ENCODE measurements around the gene SLC25A21.

DNA sequence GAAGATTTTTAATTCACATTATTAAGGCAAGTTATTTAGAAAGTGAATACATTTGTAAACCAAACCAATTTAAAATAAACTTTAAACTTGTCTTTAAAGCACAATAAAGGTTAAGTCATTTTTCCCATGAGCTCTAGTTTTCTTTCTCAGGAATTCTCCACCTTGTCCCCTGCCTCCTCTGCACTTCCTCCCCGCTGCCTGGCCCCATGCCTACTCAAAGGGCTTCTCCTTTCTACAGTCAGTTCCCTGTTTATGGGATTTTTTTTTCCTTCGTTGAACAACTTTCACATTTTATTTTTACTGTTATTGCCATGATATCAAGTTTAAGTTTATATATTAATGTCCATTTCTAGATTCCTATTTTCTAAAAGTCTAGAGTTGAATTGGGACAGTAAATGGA lies 223.0 kb downstream of the SLC25A21 start:
- TF ChIP-seq, protein P1, sequence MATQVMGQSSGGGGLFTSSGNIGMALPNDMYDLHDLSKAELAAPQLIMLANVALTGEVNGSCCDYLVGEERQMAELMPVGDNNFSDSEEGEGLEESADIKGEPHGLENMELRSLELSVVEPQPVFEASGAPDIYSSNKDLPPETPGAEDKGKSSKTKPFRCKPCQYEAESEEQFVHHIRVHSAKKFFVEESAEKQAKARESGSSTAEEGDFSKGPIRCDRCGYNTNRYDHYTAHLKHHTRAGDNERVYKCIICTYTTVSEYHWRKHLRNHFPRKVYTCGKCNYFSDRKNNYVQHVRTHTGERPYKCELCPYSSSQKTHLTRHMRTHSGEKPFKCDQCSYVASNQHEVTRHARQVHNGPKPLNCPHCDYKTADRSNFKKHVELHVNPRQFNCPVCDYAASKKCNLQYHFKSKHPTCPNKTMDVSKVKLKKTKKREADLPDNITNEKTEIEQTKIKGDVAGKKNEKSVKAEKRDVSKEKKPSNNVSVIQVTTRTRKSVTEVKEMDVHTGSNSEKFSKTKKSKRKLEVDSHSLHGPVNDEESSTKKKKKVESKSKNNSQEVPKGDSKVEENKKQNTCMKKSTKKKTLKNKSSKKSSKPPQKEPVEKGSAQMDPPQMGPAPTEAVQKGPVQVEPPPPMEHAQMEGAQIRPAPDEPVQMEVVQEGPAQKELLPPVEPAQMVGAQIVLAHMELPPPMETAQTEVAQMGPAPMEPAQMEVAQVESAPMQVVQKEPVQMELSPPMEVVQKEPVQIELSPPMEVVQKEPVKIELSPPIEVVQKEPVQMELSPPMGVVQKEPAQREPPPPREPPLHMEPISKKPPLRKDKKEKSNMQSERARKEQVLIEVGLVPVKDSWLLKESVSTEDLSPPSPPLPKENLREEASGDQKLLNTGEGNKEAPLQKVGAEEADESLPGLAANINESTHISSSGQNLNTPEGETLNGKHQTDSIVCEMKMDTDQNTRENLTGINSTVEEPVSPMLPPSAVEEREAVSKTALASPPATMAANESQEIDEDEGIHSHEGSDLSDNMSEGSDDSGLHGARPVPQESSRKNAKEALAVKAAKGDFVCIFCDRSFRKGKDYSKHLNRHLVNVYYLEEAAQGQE (IDR thresholded peaks at IDR 0.05; ENCODE audit: insufficient read depth in 1 of 2, low read depth in 2 of 2, low read length in 2 of 2) = no peak
- no peak for TF ChIP-seq POLR2AphosphoS5 (IDR thresholded peaks at IDR 0.05; ENCODE audit: low read depth, low read length)
